Neural cell (in vitro differentiated cells): ENCODE data around the gene GATA2. TPM values are rescaled to one million over a fixed set of nuclear protein-coding genes. Genes with fewer than 3 reads are reported as not detected.

ENCODE experiments used
- H2AFZ ChIP-seq: fragments of 200-600, 300-800 bp; sonication (generic), shearing (Covaris generic); 2 replicates; pipeline ENCODE4 v1.6.0; 2014; ENCODE audit warnings: low read depth, mild to moderate bottlenecking, antibody characterized with exemption, low read length, moderate library complexity
- H3F3A ChIP-seq: fragments of 200-600 bp; shearing (Covaris generic); 2 replicates; pipeline ENCODE4 v1.6.1; 2016; ENCODE audit warnings: mild to moderate bottlenecking, moderate library complexity, mixed read lengths, antibody characterized with exemption, low read length; ENCODE audit not compliant: insufficient read depth, poor library complexity, severe bottlenecking
- H3K27ac ChIP-seq: fragments of 200-600, 300-800 bp; sonication (generic), shearing (Covaris generic); 2 replicates; pipeline ENCODE4 v1.5.1; 2014; ENCODE audit warnings: mild to moderate bottlenecking, low read length, moderate library complexity
- H3K27me3 ChIP-seq: fragments of 300-800, 200-600 bp; sonication (generic), shearing (Covaris generic); 2 replicates; pipeline ENCODE4 v1.6.0; 2014; ENCODE audit warnings: mild to moderate bottlenecking, low read depth, low read length, moderate library complexity; ENCODE audit not compliant: insufficient read depth
- H3K36me3 ChIP-seq: fragments of 300-800, 200-600 bp; sonication (generic), shearing (Covaris generic); 2 replicates; pipeline ENCODE4 v1.5.1; 2014; ENCODE audit warnings: mild to moderate bottlenecking, antibody characterized with exemption, low read length, moderate library complexity; ENCODE audit not compliant: insufficient read depth
- H3K4me2 ChIP-seq: fragments of 300-800, 200-600 bp; sonication (generic), shearing (Covaris generic); 2 replicates; pipeline ENCODE4 v1.6.0; 2014; ENCODE audit warnings: mild to moderate bottlenecking, low read length
- H3K4me3 ChIP-seq: fragments of 300-800, 200-600 bp; sonication (generic), shearing (Covaris generic); 2 replicates; pipeline ENCODE4 v1.5.1; 2014; ENCODE audit warnings: mild to moderate bottlenecking, low read length, moderate library complexity
- H3K79me2 ChIP-seq: fragments of 200-600 bp; shearing (Covaris generic); replicated peaks from 2 replicates; pipeline ENCODE4 v1.6.0; 2014; ENCODE audit warnings: mild to moderate bottlenecking, low read length, moderate library complexity; ENCODE audit not compliant: insufficient read depth
- H3K9ac ChIP-seq: fragments of 300-800, 200-600 bp; sonication (generic), shearing (Covaris generic); 2 replicates; pipeline ENCODE4 v1.6.1; 2016; ENCODE audit warnings: mild to moderate bottlenecking, low read length, mixed read lengths
- H3K9me2 ChIP-seq: fragments of 200-600 bp; shearing (Covaris generic); 2 replicates; pipeline ENCODE4 v1.6.1; 2016; ENCODE audit warnings: mild to moderate bottlenecking, low read length, mixed read lengths; ENCODE audit not compliant: insufficient read depth
- H3K9me3 ChIP-seq: fragments of 200-600, 300-800 bp; sonication (generic), shearing (Covaris generic); 2 replicates; pipeline ENCODE4 v1.6.1; 2016; ENCODE audit warnings: mild to moderate bottlenecking, mixed run types, low read length, moderate library complexity, mixed read lengths
- H4K20me1 ChIP-seq: fragments of 200-600 bp; shearing (Covaris generic); 2 replicates; pipeline ENCODE4 v1.6.1; 2016; ENCODE audit warnings: mild to moderate bottlenecking, mixed run types; ENCODE audit not compliant: insufficient read depth
- EP300 ChIP-seq: fragments of 450-650 bp; conservative IDR thresholded peaks from 2 replicates; pipeline ENCODE4 v1.6.1; 2014; ENCODE audit warnings: antibody characterized with exemption, mild to moderate bottlenecking, moderate library complexity; ENCODE audit not compliant: poor library complexity, severe bottlenecking
- EZH2 ChIP-seq: fragments of 200-600, 300-800 bp; shearing (Covaris generic), sonication (generic); IDR thresholded peaks from 2 replicates; pipeline ENCODE4 v1.6.1; 2014; ENCODE audit warnings: antibody characterized with exemption, low read length, borderline replicate concordance, mild to moderate bottlenecking; ENCODE audit not compliant: insufficient read depth, poor library complexity, severe bottlenecking
- MXI1 ChIP-seq: fragments of 450-650 bp; conservative IDR thresholded peaks from 2 replicates; pipeline ENCODE4 v1.6.1; 2014; ENCODE audit warnings: antibody characterized with exemption, mild to moderate bottlenecking; ENCODE audit not compliant: poor library complexity, severe bottlenecking
- POLR2AphosphoS5 ChIP-seq: IDR thresholded peaks from 2 replicates; pipeline ENCODE4 v1.6.1; 2012
- RAD21 ChIP-seq: fragments of 450-650 bp; conservative IDR thresholded peaks from 2 replicates; pipeline ENCODE4 v1.6.1; 2014; ENCODE audit warnings: antibody characterized with exemption, mild to moderate bottlenecking, moderate library complexity
- SMC3 ChIP-seq: fragments of 450-650 bp; conservative IDR thresholded peaks from 2 replicates; pipeline ENCODE4 v1.6.1; 2014; ENCODE audit warnings: antibody characterized with exemption, mild to moderate bottlenecking, moderate library complexity; ENCODE audit not compliant: poor library complexity
- TAF1 ChIP-seq: IDR thresholded peaks from 2 replicates; pipeline ENCODE4 v1.6.1; 2012; ENCODE audit warnings: low read depth
- polyA plus RNA-seq: library from polyadenylated mRNA; depleted of rRNA; stranded (reverse); fragments of >200 nt; gene quantifications from 2 replicates; pipeline ENCODE4 v1.2.3, GENCODE V29; 2014
- TF ChIP-seq, protein P1 (sequence below): fragments of 450-650 bp; IDR thresholded peaks from 2 replicates; pipeline ENCODE4 v1.5.1; 2014; ENCODE audit warnings: antibody characterized with exemption, mild to moderate bottlenecking, moderate library complexity; ENCODE audit not compliant: poor library complexity, severe bottlenecking
- TF ChIP-seq, protein P2 (sequence below): IDR thresholded peaks from 2 replicates; pipeline ENCODE4 v1.6.1; 2012; ENCODE audit warnings: borderline replicate concordance

GATA2 gene
- polyA plus RNA-seq, 1 donor from 2014 or later = not detected

DNA sequence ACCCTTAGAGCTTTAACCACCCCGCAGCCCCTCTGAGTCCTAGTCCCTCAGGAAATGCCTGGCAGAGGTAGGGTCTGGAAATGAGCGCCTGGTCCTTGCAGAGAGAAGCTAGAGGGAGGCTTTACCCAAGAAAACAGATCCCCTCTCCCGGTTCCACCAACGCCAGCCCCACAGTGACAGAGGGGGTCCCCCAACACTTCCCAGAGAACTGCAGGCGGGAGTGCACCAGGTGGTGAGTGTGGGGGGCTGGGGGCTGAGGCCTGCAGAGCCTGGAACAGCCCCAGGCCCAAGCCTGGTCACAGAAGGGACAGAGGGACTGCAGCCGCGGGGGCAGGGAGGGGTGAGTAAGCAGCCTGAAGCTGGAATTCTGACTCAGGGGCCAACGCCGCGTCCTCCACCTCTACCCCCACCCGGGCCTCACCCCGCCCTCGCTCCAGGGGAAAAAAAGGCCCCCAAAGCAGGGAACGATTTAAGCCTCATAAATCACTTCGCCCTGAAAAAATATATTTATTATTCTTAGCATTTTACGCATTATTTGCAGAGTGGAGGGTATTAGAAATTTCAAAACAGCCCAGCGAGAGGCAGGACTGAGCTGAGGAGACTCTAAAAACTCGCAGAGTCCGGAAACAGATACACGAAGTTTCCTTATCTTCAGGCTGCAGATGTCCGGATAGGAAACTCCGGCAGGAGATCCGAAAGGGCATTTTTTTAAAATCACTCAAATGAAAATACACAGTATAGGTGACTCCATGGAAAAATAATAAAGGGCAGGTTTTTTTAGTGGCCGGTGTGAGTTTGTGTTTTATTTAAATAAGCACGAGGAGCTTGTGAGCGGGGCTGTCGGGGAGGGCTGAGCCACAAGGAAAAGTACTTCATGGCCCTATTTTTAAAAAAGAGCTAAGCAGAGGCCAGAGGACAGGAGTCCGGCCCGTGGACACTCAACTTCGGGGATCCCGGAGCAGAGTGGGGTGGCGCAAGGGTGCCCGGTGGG is 10.0 kb downstream of the GATA2 start:
- Histone ChIP-seq H3K79me2 (no peaks in the 10 kb centered on the region), H3K27ac (no peak overlapping the region), H3K4me3 (no peak overlapping the region), H2AFZ (no peak overlapping the region), H3K27me3 (peaks cover 99% of the 10 kb centered on the region), H3K4me2 (no peak overlapping the region), H3K9me3 (no peaks in the 10 kb centered on the region), H3F3A (no peaks in the 10 kb centered on the region), H3K9me2 (no peaks in the 10 kb centered on the region), H3K9ac (no peak overlapping the region), H4K20me1 (no peaks in the 10 kb centered on the region), H3K36me3 (no peaks in the 10 kb centered on the region)
- TF ChIP-seq, protein P1, sequence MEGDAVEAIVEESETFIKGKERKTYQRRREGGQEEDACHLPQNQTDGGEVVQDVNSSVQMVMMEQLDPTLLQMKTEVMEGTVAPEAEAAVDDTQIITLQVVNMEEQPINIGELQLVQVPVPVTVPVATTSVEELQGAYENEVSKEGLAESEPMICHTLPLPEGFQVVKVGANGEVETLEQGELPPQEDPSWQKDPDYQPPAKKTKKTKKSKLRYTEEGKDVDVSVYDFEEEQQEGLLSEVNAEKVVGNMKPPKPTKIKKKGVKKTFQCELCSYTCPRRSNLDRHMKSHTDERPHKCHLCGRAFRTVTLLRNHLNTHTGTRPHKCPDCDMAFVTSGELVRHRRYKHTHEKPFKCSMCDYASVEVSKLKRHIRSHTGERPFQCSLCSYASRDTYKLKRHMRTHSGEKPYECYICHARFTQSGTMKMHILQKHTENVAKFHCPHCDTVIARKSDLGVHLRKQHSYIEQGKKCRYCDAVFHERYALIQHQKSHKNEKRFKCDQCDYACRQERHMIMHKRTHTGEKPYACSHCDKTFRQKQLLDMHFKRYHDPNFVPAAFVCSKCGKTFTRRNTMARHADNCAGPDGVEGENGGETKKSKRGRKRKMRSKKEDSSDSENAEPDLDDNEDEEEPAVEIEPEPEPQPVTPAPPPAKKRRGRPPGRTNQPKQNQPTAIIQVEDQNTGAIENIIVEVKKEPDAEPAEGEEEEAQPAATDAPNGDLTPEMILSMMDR = no peak
- TF ChIP-seq MXI1 (no peak), EP300 (no peak), POLR2AphosphoS5 (no peak), TAF1 (no peak), EZH2 (no peak), SMC3 (no peak), RAD21 (no peak)
- TF ChIP-seq, protein P2, sequence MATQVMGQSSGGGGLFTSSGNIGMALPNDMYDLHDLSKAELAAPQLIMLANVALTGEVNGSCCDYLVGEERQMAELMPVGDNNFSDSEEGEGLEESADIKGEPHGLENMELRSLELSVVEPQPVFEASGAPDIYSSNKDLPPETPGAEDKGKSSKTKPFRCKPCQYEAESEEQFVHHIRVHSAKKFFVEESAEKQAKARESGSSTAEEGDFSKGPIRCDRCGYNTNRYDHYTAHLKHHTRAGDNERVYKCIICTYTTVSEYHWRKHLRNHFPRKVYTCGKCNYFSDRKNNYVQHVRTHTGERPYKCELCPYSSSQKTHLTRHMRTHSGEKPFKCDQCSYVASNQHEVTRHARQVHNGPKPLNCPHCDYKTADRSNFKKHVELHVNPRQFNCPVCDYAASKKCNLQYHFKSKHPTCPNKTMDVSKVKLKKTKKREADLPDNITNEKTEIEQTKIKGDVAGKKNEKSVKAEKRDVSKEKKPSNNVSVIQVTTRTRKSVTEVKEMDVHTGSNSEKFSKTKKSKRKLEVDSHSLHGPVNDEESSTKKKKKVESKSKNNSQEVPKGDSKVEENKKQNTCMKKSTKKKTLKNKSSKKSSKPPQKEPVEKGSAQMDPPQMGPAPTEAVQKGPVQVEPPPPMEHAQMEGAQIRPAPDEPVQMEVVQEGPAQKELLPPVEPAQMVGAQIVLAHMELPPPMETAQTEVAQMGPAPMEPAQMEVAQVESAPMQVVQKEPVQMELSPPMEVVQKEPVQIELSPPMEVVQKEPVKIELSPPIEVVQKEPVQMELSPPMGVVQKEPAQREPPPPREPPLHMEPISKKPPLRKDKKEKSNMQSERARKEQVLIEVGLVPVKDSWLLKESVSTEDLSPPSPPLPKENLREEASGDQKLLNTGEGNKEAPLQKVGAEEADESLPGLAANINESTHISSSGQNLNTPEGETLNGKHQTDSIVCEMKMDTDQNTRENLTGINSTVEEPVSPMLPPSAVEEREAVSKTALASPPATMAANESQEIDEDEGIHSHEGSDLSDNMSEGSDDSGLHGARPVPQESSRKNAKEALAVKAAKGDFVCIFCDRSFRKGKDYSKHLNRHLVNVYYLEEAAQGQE = no peak

- Histone ChIP-seq H2AFZ (no peak overlapping the region), H3K27me3 (peaks cover 96% of the 10 kb centered on the region), H3K36me3 (no peaks in the 10 kb centered on the region), H3F3A (no peaks in the 10 kb centered on the region), H4K20me1 (no peaks in the 10 kb centered on the region), H3K9me3 (no peaks in the 10 kb centered on the region), H3K9ac (no peak overlapping the region), H3K9me2 (no peaks in the 10 kb centered on the region), H3K79me2 (no peaks in the 10 kb centered on the region), H3K27ac (no peak overlapping the region), H3K4me2 (no peak overlapping the region), H3K4me3 (no peak overlapping the region)
- no peak for TF ChIP-seq EP300
- TF ChIP-seq, protein P1 = no peak
- TF ChIP-seq TAF1 = no peak
- TF ChIP-seq SMC3 = no peak
- TF ChIP-seq EZH2 = no peak
- no peak for TF ChIP-seq POLR2AphosphoS5
- TF ChIP-seq RAD21 = no peak
- TF ChIP-seq, protein P2 = no peak
- TF ChIP-seq MXI1 = no peak
Measured at GRCh38 chr3:128482175-128482574, 10.8 kb downstream of the GATA2 start.
